IPS DF 19.7 (cell line): ENCODE measurements around the gene ANO1.

ENCODE experiments used
- DNase-seq: peaks from one replicate; pipeline ENCODE4 v3.0.0-alpha.2; 2013; ENCODE audit warnings: low read depth, low spot score

The ANO1 gene

DNA sequence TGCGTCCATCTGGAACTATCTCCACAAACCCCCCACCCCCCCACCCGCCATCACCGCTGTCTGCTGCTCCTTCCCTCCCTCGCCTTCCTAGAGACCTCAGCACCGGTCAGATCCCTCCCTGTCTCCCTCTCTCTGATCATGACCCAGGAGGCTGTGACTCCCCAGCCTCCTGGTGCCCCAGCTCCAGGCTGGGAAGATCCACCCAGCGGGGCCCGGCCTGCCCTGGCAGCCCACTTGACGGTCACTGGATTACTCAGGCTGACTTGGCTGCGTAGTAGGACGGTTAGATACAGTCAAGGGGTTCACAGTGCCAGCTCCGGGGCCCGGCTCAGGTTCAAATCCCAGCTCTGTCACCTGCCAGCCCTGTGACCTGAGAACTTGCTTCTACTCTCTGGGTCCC, 59.3 kb downstream of the ANO1 start:
- no peak for DNase-seq

DNA sequence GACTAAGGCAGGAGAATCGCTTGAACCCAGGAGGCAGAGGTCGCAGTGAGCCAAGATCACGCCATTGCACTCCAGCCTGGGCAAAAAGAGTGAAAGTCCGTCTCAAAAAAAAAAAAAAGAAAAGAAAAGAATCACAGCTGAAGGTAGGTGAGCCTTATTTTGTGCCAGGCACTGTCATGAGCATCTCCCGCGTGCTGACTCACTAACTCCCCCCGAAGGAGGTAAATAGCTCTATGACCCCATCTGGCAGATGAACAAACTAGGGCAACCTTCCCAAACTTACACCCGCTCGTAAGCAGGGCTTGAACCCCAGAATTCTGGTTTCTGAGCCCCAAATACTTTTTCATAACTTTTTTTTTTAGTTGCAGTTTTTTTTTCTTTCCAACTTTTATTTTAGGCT, 60.3 kb downstream of the ANO1 start:
- DNase-seq: no peak

GRCh38 chr11:70139785-70140410, 61.8 kb downstream of the ANO1 start:
- DNase-seq: no peak

DNA sequence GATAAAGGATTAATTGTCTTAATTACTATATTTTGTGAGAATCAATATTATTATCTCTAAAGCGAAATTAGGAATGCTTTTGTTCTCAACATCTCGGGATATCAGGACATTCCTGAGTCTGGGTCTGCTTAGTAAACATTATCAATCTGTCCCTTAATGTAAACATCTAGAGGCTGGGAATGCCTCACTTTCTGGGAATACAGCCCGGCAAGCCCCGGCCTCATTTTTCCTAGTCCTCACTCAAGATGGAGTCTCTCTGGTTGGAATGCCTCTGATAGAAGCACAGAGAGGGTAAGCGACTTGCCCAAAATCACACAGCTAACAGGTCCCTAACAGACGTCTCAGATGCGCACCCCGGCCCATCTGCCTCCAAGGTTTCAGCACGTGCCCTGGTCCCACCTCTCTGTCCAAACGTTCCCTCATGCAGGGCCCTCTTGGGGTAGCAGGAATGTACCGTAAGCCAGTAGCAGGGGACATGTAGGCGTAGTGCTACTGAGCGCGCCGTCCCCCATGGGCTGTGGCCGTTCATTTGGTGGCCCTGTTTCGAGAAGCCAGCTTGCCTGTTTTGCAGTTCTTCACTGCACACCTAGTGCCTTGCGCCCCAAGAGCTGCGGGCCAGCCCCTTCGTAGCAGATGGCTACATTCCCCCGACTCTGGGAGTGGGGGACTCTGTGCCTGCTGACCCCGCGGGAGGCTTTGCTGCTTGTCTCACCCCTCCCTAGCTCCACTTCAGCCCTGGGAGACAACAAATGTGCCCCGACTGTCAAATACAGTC, 62.8 kb downstream of the ANO1 start:
- no peak for DNase-seq

DNA sequence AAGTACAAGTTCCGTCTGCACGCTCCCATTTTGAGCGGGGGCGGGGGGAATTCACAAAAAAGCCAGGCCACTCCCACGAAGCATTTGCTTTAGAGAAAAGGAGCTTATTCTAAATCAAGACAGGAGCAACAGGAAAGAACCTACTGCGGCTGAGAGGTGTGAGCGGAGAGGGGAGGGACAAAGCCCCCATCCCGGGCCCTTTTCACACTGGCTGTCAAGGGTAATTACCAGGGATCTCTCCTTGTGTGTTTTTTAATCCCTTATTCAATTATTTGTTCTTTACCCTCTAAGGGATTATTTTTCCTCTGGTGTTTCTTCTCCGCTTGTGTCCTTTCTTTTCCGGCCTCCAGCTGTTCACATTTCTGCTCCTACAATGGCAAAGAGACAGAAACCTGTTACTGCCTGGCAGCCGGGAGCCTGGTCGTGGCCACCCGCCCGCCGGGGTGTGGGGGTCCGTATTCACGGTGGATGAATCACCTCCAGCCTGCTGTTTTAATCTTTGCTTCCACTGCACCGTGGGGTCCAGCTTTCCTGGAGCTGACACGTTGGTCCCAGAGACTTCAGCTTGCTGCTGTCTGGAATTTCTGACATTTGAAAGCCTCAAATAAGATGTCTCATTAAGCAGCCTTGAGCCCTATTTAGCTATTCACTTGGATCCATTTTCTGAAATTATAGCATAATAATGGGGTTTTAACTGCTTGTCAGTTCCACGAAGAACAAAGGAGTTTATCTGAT, 63.5 kb downstream of the ANO1 start:
- no peak for DNase-seq

DNA sequence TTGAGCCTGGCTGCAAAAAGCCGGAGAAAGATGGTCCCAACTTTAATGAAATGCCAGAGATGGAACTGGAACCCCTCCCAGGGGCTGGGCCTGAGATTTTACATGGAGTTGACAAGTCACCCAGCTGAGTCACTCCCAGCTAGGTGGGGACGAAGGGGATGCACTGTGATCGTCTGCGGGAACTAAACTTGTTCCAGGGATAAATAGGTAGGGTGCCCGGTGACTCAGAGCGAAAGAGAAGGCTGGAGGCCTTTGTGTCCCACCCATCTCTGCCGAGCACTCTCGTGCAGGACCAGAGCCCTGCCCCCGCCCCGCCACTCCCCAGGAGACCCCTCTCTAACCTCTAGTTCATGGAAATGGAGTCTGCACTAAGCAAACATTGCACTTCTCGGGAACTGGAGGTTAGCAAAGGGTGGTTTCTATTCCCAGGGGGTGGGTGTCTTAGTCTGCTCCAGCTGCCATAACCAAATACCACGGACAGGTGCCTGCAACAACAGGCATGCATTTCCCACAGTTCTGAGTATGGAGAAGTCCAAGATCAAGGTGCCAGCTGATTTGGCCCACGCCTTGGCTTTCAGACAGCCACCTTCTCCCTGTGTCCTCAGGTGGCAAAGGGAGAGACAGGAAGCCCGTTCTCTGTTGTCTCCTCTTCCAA, 64.2 kb downstream of the ANO1 start:
- no peak for DNase-seq

DNA sequence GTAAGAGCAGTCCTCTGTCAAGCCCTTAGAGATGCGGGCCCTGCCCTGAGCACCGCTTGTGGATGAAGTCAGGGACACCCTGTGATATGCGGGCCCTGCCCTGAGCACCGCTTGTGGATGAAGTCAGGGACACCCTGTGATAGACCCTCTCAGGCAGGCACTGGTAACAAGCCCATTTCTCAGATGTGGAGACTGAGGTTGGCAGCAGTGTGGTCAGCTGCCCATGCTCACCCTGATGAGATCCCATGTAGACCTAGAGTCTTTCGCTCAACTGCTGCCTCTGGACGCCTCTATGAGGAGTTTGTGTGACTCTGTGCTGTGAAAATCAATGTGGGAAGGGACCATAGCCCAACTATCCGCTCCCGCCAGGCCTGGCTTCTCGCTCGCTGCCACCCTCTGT, 66.1 kb downstream of the ANO1 start:
- no peak for DNase-seq

- no peak for DNase-seq
Measured at GRCh38 chr11:70145071-70145470, 67.0 kb downstream of the ANO1 start.

DNA sequence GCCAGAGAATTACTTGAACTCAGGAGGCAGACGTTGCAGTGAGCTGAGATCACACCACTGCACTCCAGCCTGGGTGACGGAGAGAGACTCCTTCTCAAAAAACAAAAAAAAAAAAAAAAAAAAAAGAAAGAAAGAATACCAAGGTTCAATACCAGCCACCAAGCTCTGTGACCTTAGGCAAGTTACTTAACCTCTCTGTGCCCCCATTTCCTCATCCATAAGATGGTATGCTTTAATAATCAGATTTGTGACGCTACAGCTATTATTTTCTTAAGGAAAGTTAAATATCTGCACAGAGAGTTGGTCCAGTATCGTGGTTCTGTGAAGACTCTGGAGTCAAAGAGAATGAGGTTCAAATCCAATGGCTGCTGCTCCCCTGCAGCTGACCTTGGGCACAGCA, 67.7 kb downstream of the ANO1 start:
- DNase-seq: no peak

DNA sequence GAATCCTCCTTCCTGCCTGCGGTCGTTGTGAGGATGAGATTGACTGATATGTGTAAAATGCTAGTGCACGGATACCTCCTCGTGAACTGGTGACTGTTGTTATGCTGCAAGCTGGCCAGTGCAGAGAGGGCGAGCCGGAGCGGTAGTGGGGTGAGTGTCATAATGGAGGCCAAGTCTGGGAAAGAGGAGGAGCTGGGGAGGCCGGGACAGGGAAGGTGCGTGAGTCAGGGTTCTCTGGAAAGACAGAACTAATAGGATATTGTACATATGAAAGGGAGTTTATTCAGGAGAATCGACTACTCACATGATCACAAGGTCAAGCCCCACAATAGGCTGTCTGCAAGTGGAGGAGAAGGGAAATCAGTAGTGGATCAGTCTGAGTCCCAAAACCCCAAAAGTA, 68.2 kb downstream of the ANO1 start:
- no peak for DNase-seq

DNA sequence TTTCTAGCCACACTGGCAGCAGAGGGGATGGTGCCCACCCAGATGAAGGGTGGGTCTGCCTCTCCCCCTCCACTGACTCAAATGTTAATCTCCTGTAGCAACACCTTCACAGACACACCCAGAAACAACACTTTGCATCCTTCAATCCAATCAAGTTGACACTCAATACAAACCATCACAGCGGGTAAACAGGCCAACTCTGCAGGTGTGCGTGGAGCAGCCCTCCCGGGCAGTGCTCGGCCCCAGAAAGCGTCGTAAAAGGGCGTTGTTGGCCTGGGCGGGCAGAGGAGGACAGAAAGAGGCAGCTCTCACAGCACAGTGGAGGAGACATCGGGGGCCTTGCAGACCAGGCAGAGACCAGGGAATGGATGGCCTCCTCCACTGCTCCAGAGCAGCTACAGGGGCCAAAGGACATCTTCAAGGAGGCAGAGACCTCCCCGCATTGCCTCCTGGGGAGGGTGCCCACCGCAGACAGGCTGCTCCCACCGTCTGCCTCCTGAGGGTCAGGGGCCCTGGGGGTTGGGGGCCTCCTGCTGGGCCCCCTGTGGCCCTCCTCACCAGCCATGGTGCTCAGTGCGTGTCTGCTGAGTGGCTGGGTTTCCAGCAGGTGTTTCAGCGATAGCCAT, 68.9 kb downstream of the ANO1 start:
- DNase-seq: no peak

GRCh38 chr11:70147668-70148067, 69.6 kb downstream of the ANO1 start:
- no peak for DNase-seq

GRCh38 chr11:70151671-70152070, 73.6 kb downstream of the ANO1 start:
- DNase-seq: no peak

- no peak for DNase-seq
Measured at GRCh38 chr11:70153133-70153727, 75.1 kb downstream of the ANO1 start.

DNA sequence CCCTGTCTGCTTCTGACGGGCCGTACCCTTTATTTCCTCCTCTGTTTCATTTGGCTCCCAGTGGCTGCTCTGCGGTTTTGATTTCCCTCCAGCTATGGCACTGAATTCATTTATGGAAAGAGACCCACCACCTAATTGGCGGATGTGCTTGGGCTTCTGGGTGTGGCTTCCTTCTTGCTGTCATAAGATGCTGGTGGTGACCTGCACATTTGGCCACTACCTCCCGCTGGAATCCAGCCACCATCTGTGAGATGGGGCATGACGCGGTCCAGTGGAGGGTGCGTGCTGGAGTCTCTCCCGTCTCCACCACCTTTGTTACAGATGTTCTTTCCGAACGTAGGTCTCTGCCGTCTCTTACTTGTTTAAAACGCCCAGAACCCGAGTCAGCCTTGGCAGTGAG, 77.3 kb downstream of the ANO1 start:
- DNase-seq: no peak

DNA sequence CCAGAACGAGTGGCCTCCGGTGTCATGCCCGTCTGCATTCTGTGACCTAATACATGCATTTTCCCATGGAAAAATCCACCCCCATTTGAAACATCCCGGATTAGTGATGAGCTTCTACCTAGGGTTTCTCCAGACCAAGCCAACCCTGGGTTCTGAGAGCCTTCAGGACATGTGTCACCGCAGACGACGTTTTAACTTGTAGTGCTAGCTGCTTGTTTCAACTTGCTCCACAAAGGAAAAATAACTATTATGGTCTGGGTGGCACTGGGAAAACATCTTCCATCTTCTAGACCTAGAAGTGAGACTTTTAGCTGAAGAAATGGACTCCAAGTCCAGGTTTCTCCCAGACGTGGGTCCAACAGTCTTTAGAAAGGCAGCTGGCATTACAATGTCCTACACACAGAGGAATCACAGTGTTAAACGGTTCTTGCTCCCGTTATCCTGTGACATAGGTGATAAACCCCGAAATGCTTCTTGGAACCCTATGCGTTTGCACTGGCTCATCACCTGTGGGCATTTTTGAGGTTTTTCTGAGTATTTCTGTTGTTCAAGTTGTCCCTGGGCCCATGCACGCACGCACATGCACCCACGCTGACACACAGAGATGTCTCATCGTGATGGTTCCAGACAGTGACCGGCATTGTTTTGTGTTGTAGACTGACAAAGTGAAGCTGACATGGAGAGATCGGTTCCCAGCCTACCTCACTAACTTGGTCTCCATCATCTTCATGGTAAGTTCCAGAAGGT, 78.3 kb downstream of the ANO1 start:
- no peak for DNase-seq

DNA sequence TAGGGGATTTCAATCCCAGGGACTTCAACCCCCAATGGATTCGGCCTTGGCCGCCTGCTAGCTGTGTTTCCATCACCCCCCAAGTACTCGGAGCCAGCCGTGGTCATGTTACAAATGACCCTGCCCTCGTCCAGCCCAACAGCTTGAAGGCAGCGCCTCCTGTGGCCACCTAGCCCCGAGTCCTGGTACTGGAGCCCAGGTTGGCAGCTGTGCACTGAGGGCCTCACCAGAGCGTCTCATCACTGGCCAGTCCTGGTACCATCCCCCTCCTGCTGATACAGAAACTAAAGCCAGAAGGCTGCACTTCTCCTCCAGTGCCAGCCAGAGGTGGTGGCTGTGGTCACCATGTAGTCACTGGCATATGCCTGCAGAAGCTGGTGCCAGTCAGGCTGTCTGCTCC, 80.1 kb downstream of the ANO1 start:
- DNase-seq: peak; percentile 48

DNA sequence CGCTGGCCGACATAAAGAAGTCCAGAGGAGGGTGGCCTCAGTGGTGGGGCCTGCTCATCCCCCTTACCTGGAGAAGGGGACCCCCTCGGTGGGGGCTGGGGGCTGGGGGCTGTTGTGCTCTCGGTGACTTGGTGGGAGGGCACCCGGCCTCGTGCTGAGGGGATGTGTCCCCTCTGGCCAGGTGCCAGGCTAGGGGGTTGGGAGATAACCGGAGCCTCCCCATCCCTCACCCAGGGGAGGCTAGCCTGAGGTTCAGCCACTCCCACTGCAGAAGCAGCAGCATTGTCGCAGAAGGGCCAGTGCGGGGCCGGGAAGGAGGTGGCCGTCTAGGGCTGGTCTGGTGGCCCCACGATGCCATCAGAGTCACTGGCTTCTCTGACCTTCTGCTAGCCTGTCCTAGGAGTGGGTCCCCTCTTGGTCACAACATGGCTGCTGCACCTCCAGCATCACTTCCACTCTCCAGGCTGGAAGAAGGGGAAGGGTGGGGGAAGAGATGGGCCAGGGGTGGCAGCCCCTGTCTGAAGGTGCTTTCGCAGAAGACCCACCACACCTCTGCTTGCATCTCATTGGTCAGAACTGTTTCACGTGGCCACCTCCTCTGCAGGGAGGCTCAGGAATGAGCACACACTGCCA, 80.8 kb downstream of the ANO1 start:
- no peak for DNase-seq

GRCh38 chr11:70159627-70160570, 81.8 kb downstream of the ANO1 start:
- DNase-seq: no peak
